NCI-H524 (cell line): ENCODE data around the gene CD300LB.
"Not testable (repeated sequence)": the region's sequence is repeated elsewhere in the genome, so short reads cannot be mapped to it uniquely, and the experiment has no call there.

Source experiments
- DNase-seq, 2 experiments: peaks; one replicate each; lab custom pipeline; 2025; lab: John Stamatoyannopoulos, UW

Gene CD300LB

DNA sequence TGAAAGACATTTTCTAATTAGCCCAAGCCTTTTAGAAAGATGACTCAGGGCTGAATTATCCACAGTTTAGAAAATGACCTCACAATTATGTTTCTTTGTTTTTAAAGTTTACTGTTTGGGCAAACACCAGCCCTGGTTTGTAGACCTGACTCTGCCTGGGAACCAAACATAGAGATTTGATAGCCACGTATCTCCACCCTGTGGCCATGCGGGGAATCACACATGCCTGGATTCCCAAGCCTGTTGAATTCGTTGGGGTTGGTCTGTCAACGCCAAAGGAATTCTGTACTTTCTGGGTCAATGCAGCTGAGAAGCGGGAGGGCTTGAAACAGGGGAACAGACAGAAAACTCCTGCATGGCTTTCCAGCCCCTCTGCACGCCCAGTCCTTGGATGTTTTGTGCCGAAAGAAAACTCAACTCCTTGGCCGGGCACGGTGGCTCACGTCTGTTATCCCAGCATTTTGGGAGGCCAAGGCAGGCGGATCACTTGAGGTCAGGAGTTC is 37.9 kb downstream of the CD300LB start:
- DNase-seq, result peak; percentile 79 to 86

DNA sequence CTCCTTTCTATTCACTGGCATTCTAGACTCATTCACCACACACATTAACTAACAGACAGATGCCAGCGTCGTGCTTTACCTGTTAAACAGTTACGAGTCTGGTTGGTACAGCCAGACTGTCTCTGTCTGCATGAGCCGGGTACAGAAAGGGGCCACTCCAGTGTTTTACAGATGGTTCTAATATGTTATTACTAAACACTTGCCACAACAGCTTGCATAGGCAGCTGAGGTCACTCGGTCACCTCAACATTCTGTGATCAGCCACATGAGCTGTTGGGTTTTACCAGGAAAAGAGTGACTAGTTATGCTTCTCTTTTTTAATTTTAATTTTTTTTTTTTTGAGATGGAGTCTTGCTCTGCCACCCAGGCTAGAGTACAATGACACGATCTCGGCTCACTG is 39.6 kb downstream of the CD300LB start:
- peak; percentile 55 to 85 for DNase-seq

DNA sequence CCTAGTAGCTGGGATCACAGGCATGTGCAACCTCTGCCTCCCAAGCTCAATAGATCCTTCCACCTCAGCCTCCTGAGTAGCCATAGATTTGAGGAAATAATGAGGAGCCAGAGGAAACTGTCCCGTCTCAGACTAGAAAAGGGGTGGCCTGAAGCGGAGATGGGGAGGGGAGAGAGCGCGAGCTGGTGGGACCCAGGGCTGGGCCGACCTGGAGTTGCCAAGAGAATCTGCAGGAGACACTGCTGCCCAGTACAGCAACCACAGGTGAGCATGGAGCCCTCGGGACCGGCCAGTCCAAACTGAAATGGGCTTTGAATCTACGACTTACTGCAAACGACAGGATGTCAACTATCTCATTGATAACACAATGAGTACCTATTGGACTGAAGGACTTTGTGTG is 40.6 kb downstream of the CD300LB start:
- no peak for DNase-seq

DNA sequence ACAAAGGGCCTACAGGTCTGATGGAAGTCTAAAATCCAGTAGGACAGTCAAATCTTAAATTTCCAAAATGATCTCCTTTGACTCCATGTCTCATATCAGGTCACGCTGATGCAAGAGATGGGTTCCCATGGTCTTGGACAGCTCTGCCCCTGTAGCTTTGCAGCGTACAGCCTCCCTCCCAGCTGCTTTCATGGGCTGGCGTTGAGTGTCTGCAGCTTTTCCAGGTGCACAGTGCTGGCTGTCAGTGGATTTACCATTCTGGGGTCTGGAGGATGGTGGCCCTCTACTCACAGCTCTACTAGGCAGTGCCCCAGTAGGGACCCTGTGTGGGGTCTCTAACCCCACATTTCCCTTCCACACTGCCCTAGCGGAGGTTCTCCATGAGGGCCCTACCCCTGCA is 43.0 kb downstream of the CD300LB start:
- not testable (repeated sequence) for DNase-seq

DNA sequence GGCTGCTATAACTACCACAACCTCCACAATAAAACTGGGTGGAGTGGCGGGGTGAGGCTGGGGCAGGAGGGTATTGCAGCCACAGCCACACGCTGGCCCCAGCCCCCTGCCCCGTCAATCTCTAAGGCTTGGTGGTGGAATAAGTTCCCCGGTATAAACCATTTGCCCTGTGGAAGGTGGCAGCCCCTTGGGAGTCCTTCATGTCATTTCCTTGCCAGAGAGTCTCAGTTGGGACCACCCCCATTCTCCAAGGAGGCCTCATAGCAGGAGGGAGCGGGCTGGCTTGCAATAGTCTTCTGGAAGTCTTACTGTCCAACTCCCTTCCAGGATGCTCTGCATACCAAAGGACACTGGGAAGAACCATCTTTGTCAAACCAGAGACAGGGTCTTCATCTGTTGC is 45.4 kb downstream of the CD300LB start:
- DNase-seq, result no peak

DNA sequence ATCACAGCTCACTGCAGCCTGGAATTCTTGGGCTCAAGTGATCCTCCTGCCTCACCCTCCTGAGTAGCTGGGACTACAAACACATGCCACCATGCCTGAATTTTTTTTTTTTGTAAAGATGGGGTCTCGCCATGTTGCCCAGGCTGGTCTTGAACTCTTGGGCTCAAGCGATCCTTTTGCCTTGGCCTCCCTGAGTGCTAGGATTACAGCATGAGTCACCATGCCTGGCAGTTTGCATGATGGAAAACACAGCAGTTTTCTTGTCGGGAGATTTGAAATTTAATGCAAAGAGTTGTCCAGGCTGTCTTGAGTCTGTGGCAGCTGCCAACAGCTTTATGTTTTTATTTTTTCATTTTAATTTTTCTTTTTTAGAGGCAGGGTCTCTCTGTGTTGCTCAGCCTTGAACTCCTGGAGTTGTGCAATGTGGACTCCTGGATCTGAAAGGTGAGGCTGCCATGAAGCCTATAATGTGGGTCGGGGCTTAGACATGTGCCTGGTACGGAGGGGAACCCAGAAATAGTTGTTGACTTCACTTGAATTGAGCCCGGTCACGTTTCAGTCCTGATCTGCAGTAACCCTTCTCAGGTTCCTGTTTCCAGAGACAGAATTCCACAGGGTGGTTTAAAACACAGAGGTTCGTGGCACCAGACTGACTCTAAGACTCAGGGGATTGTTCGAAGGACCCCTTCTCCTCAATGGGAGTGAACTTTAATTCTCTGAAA is 46.1 kb downstream of the CD300LB start:
- no peak for DNase-seq

DNA sequence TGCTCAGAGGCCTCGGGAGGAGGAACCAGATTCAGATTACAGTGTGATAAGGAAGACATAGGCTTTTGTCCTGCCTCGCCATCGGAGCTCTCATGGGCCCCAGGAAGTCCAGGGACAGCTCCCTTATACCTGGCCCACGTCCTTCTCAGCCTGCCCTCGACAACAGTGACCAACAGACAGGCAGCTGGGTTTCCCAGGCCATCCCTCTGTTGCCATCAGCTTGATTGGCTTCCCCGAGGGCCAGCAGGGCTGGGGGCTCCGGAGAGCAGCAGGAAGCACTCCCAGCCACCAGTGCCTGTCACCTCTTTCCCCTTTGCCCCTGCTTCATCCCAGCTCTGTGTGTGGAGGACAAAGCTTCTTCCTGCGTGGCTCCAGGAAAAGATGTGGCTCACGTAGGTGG is 47.2 kb downstream of the CD300LB start:
- DNase-seq, result no peak

DNA sequence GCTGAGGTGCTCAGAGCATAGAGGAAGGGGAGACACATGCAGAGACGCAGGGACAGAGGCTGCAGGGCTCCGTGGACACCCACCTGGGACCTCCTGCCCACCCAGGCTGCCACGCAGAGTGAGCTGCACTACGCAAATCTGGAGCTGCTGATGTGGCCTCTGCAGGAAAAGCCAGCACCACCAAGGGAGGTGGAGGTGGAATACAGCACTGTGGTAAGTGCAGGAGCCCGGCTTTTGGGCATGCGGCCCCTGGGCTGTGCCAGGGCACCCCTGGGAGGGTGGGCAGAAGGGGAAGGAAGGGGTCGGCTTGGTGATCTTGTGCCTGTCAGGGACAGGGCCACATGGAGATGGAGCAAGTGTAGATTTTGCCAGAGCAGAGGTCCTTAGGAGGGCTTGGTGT is 49.7 kb downstream of the CD300LB start:
- DNase-seq, result no peak

DNA sequence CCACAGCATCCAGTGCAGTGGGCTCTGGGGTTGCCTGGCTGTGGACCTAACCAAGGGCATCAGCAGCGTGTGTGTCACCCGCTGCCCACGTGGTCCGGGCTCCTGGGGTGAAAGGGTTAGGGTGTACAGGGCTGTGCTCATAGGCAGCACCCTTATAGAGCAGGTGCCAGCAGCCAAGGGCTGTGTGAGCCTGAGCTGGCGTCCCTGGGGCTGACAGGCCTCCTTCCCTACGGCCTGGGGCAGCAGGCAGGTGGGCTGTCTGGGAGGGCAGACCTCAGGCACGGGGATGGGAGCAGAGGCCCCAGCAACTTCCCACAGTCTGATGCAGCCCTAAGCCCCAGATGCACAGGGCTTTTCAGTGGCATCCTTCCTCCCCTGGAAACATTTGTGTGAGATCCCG is 51.0 kb downstream of the CD300LB start:
- DNase-seq, result no peak

DNA sequence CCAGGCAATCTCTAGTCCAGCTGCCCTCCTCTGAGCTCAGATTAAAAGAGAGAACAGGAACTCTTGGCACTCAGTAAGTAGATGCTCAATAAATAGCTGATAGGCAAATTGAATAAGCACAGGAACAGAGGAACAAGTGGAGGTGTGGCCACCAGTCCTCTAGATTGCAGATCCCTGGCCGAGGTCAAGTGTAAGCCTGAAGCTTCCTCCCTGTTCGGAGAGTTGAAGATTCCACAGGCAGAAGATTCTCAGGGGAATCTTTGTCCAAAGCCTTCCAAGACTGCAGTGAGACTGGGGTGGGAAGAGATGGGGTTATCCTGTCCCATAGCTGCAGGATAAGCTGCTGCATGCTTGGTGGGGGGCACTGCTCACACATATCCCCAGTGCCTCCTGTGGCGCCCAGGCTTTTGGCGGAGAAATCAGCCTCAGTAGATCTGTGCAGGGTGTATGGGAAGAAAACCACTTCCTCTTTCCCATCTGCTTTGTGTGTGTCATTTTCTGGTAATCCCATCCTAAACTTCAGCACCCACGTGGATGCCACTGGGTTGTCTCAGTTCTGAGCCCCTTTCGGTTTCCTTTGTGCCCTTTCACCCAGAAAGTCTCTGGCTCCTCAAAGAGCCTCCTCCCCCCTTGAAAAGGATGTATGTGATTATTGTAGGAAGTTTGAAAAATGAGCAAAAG is 52.7 kb downstream of the CD300LB start:
- no peak for DNase-seq

DNA sequence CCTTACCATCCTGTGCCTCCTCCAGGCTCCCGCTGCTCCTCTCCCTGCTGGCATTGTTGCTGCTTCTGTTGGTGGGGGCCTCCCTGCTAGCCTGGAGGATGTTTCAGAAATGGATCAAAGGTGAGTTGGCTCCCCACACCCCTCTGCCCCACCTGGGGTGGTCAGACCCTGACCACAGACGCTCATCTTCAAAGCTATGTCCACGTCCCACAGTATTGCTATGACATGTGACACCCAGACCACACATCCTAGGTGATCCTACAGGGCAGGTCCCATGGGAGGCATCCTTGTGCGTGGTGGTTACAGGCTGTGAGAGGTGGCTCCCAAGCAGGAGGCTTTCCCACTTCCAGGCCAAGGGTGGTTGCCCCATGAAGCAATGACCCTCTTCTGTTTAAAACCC is 53.9 kb downstream of the CD300LB start:
- DNase-seq, result no peak

DNA sequence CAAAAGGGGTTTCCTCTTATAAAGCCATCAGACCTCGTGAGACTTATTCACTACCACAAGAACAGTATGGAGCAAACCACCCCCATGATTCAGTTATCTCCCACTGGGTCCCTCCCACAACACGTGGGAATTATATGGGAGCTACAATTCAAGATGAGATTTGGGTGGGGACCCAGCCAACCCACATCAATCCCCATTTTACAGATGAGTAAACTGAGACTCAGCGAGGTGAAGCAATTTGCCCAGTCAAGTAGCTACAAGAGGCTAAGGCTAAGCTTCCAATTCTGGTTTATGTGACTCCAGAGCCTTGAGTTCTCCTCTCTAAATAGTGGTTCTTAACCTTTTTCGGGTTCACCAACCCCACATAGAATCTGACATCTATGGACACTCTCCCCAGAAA is 56.1 kb downstream of the CD300LB start:
- no peak for DNase-seq

DNA sequence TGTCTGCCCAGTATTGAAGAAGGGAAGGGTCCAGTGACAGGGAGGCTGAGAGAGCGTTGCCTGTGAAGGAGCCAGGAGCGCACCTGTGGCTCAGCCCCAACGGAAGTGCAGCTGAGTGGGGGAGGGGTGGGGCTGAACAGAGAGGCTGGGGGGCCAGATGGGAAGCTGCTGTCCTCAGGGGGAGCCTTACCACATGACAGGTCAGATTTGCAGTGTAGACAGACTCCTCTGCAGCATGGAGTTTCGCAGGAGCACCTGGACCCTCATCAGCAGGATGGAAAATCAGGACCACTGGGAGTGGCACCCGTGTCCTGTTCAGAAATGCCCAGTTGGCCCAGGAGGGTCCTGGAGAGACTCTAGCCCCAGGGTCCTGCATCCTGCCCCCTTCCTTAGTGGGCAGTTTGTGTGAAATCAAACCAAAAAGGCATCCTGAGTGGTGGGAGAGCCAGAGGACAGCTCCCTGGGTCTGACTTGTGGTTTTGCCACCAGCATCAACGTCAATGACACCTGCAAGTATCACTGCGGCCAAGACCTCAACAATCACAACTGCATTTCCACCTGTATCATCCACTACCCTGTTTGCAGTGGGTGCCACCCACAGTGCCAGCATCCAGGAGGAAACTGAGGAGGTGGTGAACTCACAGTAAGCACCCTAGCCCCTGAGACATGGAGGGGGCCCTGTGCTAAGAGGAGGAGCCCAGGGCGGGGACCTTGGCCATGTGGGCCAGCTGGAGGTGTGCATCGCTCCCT is 57.1 kb downstream of the CD300LB start:
- DNase-seq, result peak in 1 of 2 experiments; percentile 41

DNA sequence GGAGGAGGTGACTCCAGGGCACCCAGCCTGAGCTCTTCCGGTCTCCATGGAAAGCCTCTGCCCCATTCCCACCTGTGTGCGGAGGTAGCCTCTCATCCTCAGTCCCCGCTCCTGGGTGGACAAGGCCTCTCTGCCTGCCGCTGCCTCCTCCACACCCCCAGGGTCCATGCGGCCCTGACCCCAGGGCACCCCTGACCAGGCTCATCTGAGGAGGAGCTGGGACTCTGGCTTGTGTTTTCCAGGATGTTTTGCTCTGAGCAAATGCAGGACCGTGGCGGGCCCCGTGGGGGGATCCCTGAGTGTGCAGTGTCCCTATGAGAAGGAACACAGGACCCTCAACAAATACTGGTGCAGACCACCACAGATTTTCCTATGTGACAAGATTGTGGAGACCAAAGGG is 58.0 kb downstream of the CD300LB start:
- no peak for DNase-seq

DNA sequence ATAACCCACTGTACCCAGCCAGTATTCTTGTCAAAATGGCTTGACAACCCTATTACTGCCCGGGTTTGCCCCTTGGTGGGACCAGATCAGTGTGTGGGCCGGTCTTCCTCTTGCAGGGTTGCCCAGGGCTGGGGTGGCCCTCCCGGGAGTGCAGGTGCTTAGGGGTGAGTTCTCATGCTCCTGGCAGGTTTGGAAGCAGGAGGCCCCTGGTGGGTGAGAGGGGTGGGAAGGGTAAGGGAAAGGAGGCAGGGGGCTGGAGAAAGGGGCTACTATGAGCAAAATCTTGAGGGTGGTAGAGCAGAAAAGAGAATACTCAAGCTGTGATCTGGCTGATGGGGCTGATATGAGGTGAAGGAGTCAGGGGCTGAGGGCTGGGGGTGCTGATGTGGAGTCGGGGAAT is 58.4 kb downstream of the CD300LB start:
- no peak for DNase-seq

DNA sequence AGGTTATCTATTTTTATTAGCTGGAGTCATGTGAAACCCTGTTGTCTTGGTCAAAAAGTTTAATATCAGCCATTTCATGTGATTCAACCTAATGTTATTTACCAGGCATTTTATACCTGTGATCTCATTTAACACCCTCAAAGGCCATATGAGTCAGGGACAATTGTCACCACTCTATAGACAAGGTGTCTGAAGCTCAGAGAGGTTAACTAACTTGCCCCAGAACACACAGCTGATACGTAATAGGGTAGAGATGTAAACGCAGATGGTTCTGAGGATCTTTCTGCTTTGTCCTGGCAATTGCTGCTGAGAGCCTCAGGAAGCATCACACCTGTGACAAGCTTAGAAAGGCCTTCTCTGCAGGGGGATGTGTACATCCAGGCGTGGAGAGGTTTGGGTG is 59.9 kb downstream of the CD300LB start:
- DNase-seq, result no peak
